ENCODE data around the gene ENOSF1.
A peak's percentile ranks its signal among the peaks of the same experiment; 100 is the strongest.

Gene ENOSF1

DNA sequence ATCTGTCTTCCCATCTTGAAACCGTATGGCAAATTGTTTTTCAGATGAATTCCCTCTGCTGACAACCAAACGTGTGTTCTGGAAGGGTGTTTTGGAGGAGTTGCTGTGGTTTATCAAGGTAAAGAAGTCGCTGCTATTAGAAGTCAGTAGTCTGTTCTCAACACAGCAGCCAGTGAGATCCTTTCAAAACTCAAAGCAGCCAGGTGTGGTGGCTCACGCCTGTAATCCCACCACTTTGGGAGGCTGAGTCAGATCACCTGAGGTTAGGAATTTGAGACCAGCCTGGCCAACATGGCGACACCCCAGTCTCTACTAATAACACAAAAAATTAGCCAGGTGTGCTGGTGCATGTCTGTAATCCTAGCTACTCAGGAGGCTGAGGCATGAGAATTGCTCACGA, 52.8 kb downstream of the ENOSF1 start:
- Histone ChIP-seq H3K9me3 (ENCODE audit: insufficient read depth, low read length) (peaks cover 21% of the 10 kb centered on the region; the same call in 1 of the 2 replicates), H3K27me3 (ENCODE audit: insufficient read depth, insufficient read length) (no peaks in the 10 kb centered on the region), H3K4me3 (ENCODE audit: insufficient read length, low read depth) (no peak overlapping the region), H3K36me3 (ENCODE audit: insufficient read depth, insufficient read length, low read length) (peaks cover 35% of the 10 kb centered on the region), H3K4me1 (ENCODE audit: insufficient read depth, insufficient read length) (no peaks in the 10 kb centered on the region), H3K9ac (ENCODE audit: insufficient read length, low read depth) (no peak overlapping the region)
- no peak for DNase-seq (ENCODE audit: low read depth, low spot score)
- TF ChIP-seq ZNF274 (IDR thresholded peaks at IDR 0.05; ENCODE audit: low read depth, low read length) = no peak
- TF ChIP-seq SUZ12 (IDR thresholded peaks at IDR 0.05; ENCODE audit: extremely low read depth, insufficient read depth, insufficient read length) = no peak
- no peak for TF ChIP-seq YY1 (IDR thresholded peaks at IDR 0.05; ENCODE audit: insufficient read depth, insufficient read length)

DNA sequence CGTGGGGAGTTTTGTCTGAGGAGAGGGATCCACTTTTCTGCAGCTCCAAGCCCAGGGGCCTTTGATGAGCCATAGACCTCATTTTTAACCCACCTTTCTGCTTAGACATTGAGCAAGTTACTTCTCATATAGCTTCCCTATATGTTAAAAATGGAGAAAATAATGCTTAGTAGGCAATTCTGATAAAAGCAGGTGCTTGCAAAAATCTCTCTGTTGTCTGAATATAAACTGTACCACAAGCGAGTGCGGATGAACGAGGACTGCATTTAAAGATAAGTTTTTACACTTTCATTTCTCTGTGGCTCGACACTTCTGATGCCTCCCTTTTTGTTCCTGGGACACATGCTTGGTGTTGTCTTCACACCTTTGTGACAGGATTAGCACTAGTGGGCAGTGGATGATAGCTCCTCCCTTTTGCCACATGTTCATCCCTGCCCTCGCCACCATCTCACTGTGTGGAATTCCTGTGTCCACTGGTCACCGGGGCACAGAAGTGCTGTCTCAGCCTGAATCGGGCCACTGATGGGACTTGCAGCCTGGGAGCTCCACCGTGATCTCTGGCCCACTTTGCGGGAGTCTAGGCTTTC, 53.4 kb downstream of the ENOSF1 start:
- H3K4me1 ChIP-seq (ENCODE audit: insufficient read depth, insufficient read length) = no peaks in the 10 kb centered on the region
- H3K36me3 ChIP-seq (ENCODE audit: insufficient read depth, insufficient read length, low read length) = peaks cover 35% of the 10 kb centered on the region
- TF ChIP-seq YY1 (IDR thresholded peaks at IDR 0.05; ENCODE audit: insufficient read depth, insufficient read length) (no peak), ZNF274 (IDR thresholded peaks at IDR 0.05; ENCODE audit: low read depth, low read length) (no peak), SUZ12 (IDR thresholded peaks at IDR 0.05; ENCODE audit: extremely low read depth, insufficient read depth, insufficient read length) (no peak)
- H3K4me3 ChIP-seq (ENCODE audit: insufficient read length, low read depth) = peak overlapping the region; percentile 90
- H3K9ac ChIP-seq (ENCODE audit: insufficient read length, low read depth) = peak overlapping the region; percentile 95
- peaks cover 21% of the 10 kb centered on the region; the same call in 1 of the 2 replicates for H3K9me3 ChIP-seq (ENCODE audit: insufficient read depth, low read length)
- no peaks in the 10 kb centered on the region for H3K27me3 ChIP-seq (ENCODE audit: insufficient read depth, insufficient read length)
- DNase-seq (ENCODE audit: low read depth, low spot score) = no peak

DNA sequence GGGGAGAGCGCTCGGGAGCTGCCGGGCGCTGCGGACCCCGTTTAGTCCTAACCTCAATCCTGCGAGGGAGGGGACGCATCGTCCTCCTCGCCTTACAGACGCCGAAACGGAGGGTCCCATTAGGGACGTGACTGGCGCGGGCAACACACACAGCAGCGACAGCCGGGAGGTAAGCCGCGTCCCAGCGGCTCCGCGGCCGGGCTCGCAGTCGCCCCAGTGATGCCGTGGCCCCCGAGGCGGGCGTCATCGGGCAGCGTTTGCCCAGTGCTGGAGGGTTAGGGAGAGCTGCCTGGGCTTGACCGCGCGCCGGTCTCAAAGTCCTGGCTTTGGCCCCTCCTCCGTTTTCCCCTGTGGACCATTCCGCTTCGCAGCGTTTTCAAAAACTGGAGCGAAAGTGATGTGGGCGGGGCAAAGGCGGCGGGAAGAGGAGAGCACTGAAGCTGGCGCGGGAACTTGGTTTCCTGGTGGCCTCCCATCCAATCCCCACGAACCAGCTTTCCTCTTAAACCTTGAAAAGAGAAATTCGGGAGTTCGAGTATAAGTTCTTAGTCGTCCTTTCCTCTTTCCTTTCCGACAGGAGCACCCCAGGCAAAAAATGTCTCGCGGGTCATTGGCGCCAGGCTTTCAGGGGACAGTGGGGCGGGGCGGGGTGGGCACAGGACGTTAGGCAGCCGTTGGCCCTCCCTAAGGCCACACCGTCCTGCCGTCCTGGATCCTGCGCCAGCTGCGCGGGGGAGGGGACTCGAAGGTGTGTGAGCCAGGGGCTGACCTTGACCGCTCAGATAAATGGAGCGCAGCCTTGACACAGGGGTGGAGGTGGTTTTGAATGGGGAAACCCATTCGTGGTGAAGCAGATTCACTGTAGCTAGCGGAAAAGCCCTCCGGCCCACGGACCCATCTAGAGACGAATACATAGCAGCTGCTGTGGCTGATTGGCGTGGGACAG, 54.2 kb downstream of the ENOSF1 start:
- Histone ChIP-seq H3K27me3 (ENCODE audit: insufficient read depth, insufficient read length) (no peaks in the 10 kb centered on the region), H3K4me1 (ENCODE audit: insufficient read depth, insufficient read length) (no peaks in the 10 kb centered on the region), H3K36me3 (ENCODE audit: insufficient read depth, insufficient read length, low read length) (peaks cover 35% of the 10 kb centered on the region), H3K9me3 (ENCODE audit: insufficient read depth, low read length) (peaks cover 21% of the 10 kb centered on the region; the same call in 1 of the 2 replicates), H3K4me3 (ENCODE audit: insufficient read length, low read depth) (peak overlapping the region; percentile 90), H3K9ac (ENCODE audit: insufficient read length, low read depth) (peak overlapping the region; percentile 95)
- TF ChIP-seq ZNF274 (IDR thresholded peaks at IDR 0.05; ENCODE audit: low read depth, low read length) (no peak), SUZ12 (IDR thresholded peaks at IDR 0.05; ENCODE audit: extremely low read depth, insufficient read depth, insufficient read length) (no peak), YY1 (IDR thresholded peaks at IDR 0.05; ENCODE audit: insufficient read depth, insufficient read length) (no peak)
- DNase-seq (ENCODE audit: low read depth, low spot score) = peak; percentile 49

DNA sequence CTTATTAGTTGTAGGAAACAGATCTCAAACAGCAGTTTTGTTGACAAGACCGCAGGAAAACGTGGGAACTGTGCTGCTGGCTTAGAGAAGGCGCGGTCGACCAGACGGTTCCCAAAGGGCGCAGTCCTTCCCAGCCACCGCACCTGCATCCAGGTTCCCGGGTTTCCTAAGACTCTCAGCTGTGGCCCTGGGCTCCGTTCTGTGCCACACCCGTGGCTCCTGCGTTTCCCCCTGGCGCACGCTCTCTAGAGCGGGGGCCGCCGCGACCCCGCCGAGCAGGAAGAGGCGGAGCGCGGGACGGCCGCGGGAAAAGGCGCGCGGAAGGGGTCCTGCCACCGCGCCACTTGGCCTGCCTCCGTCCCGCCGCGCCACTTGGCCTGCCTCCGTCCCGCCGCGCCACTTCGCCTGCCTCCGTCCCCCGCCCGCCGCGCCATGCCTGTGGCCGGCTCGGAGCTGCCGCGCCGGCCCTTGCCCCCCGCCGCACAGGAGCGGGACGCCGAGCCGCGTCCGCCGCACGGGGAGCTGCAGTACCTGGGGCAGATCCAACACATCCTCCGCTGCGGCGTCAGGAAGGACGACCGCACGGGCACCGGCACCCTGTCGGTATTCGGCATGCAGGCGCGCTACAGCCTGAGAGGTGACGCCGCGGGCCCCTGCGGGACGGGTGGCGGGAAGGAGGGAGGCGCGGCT, 55.0 kb downstream of the ENOSF1 start, which contains the start of gene TYMS:
TSS of gene TYMS (plus strand) at position 343 of the 690 bp plus-strand sequence. CDS start at position 433, 90 bp downstream.
- TF ChIP-seq ZNF274 (IDR thresholded peaks at IDR 0.05; ENCODE audit: low read depth, low read length) = no peak
- no peak for TF ChIP-seq YY1 (IDR thresholded peaks at IDR 0.05; ENCODE audit: insufficient read depth, insufficient read length)
- TF ChIP-seq SUZ12 (IDR thresholded peaks at IDR 0.05; ENCODE audit: extremely low read depth, insufficient read depth, insufficient read length) = no peak
- DNase-seq (ENCODE audit: low read depth, low spot score) = peak; percentile 63
- peaks cover 21% of the 10 kb centered on the region; the same call in 1 of the 2 replicates for H3K9me3 ChIP-seq (ENCODE audit: insufficient read depth, low read length)
- H3K9ac ChIP-seq (ENCODE audit: insufficient read length, low read depth) = peak within 1 kb of the TSS; percentile 95
- peaks cover 35% of the 10 kb centered on the region for H3K36me3 ChIP-seq (ENCODE audit: insufficient read depth, insufficient read length, low read length)
- H3K4me1 ChIP-seq (ENCODE audit: insufficient read depth, insufficient read length) = no peaks in the 10 kb centered on the region
- H3K4me3 ChIP-seq (ENCODE audit: insufficient read length, low read depth) = peak within 1 kb of the TSS; percentile 90
- no peaks in the 10 kb centered on the region for H3K27me3 ChIP-seq (ENCODE audit: insufficient read depth, insufficient read length)

- no peaks in the 10 kb centered on the region for H3K4me1 ChIP-seq (ENCODE audit: insufficient read depth, insufficient read length)
- peaks cover 19% of the 10 kb centered on the region for H3K36me3 ChIP-seq (ENCODE audit: insufficient read depth, insufficient read length, low read length)
- H3K9ac ChIP-seq (ENCODE audit: insufficient read length, low read depth) = no peak overlapping the region
- H3K27me3 ChIP-seq (ENCODE audit: insufficient read depth, insufficient read length) = no peaks in the 10 kb centered on the region
- TF ChIP-seq YY1 (IDR thresholded peaks at IDR 0.05; ENCODE audit: insufficient read depth, insufficient read length) (no peak), SUZ12 (IDR thresholded peaks at IDR 0.05; ENCODE audit: extremely low read depth, insufficient read depth, insufficient read length) (no peak), ZNF274 (IDR thresholded peaks at IDR 0.05; ENCODE audit: low read depth, low read length) (no peak)
- peaks cover 5% of the 10 kb centered on the region; the same call in 1 of the 2 replicates for H3K9me3 ChIP-seq (ENCODE audit: insufficient read depth, low read length)
- H3K4me3 ChIP-seq (ENCODE audit: insufficient read length, low read depth) = no peak overlapping the region
- no peak for DNase-seq (ENCODE audit: low read depth, low spot score)
These were observed 57.0 kb downstream of the ENOSF1 start for GRCh38 chr18:655445-655844.

GRCh38 chr18:654601-655000, 57.8 kb downstream of the ENOSF1 start:
- TF ChIP-seq ZNF274 (IDR thresholded peaks at IDR 0.05; ENCODE audit: low read depth, low read length) (no peak), YY1 (IDR thresholded peaks at IDR 0.05; ENCODE audit: insufficient read depth, insufficient read length) (no peak), SUZ12 (IDR thresholded peaks at IDR 0.05; ENCODE audit: extremely low read depth, insufficient read depth, insufficient read length) (no peak)
- DNase-seq (ENCODE audit: low read depth, low spot score) = no peak
- no peak overlapping the region for H3K4me3 ChIP-seq (ENCODE audit: insufficient read length, low read depth)
- no peak overlapping the region for H3K9ac ChIP-seq (ENCODE audit: insufficient read length, low read depth)
- H3K9me3 ChIP-seq (ENCODE audit: insufficient read depth, low read length) = no peaks in the 10 kb centered on the region
- no peaks in the 10 kb centered on the region for H3K27me3 ChIP-seq (ENCODE audit: insufficient read depth, insufficient read length)
- H3K4me1 ChIP-seq (ENCODE audit: insufficient read depth, insufficient read length) = no peaks in the 10 kb centered on the region
- peaks cover 10% of the 10 kb centered on the region for H3K36me3 ChIP-seq (ENCODE audit: insufficient read depth, insufficient read length, low read length)
